Measurements from ENCODE around the gene DNM2. TPM values are rescaled to one million over a fixed set of nuclear protein-coding genes. Genes with fewer than 3 reads are reported as not detected.
A peak's percentile ranks its signal among the peaks of the same experiment; 100 is the strongest.
"Not testable (repeated sequence)": the region's sequence is repeated elsewhere in the genome, so short reads cannot be mapped to it uniquely, and the experiment has no call there.

Gene DNM2
- polyA plus RNA-seq, 1 donor, result 131 TPM

DNA sequence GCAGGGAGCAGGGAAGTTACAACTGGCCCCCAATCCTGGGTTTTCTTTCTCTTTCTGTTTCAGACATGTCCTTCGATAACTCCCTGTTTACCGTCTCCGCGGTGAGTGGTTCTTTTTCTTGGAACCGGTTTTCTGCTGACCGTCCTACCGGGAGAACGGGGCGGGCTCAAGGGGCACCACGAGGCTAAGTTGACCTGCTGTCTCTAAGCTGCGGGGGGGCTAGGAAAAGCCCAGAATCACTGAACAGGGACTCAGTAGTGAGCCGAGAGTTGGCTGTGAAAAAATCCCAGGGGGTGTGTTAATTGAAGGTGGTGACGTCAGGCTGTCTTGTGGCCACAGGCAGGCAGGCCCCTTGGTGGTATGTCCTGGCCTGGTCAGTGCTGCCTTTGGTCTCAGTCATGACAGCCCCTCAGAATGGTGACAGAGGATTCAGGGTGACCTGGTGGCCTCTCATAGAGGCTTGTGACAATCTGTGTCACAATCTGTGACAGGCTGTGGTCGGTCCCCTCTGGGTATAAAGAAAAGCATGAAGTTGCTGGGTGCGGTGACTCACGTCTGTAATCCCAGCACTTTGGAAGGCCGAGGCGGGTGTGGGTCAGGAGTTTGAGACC is 145.3 kb downstream of the DNM2 start:
- H3K27me3 ChIP-seq (ENCODE audit: control insufficient read depth, insufficient read depth, low read length), result no peaks in the 10 kb centered on the region
- no CpG with 5 or more reads among the region's 18 CpGs for WGBS (ENCODE audit: insufficient coverage, low lambda C conversion rate)
- peak overlapping the region; percentile 76 for H3K27ac ChIP-seq (ENCODE audit: low read length)
- H3K4me1 ChIP-seq (ENCODE audit: control insufficient read depth, insufficient read depth, low read length), result peaks cover 13% of the 10 kb centered on the region
- peak overlapping the region; percentile 17 for H3K4me3 ChIP-seq (ENCODE audit: low read length)
- no peaks in the 10 kb centered on the region for H3K9me3 ChIP-seq (ENCODE audit: control insufficient read depth, low read depth, low read length)
- peak; percentile 77 to 87 for DNase-seq
- H3K36me3 ChIP-seq (ENCODE audit: control insufficient read depth, insufficient read depth, low read length), result no peaks in the 10 kb centered on the region

DNA sequence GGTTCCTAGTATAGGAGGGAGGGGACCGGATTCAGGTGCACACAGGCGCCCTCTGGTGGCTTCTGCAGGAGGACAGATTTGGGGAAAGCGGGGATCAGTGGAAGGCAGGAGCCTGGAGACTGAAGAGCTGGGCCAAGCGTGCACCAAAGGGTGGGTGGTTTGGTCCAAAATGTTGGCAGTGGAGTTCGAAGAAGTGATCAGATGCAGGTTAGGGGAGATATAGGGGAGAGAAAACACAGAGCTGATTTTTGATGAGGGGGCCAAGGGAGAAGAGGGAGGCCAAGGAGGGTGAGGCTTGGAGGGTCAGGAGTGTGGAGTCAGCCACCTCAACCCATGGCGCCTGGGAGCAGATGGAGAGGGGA is 146.6 kb downstream of the DNM2 start:
- Histone ChIP-seq H3K4me1 (ENCODE audit: control insufficient read depth, insufficient read depth, low read length) (peaks cover 13% of the 10 kb centered on the region), H3K4me3 (ENCODE audit: low read length) (no peak overlapping the region), H3K27ac (ENCODE audit: low read length) (no peak overlapping the region), H3K27me3 (ENCODE audit: control insufficient read depth, insufficient read depth, low read length) (no peaks in the 10 kb centered on the region), H3K9me3 (ENCODE audit: control insufficient read depth, low read depth, low read length) (no peaks in the 10 kb centered on the region), H3K36me3 (ENCODE audit: control insufficient read depth, insufficient read depth, low read length) (no peaks in the 10 kb centered on the region)
- DNase-seq, result peak; percentile 66 to 71
- WGBS (ENCODE audit: insufficient coverage, low lambda C conversion rate), result 17% methylated on average over 1 of the region's 6 CpGs

DNA sequence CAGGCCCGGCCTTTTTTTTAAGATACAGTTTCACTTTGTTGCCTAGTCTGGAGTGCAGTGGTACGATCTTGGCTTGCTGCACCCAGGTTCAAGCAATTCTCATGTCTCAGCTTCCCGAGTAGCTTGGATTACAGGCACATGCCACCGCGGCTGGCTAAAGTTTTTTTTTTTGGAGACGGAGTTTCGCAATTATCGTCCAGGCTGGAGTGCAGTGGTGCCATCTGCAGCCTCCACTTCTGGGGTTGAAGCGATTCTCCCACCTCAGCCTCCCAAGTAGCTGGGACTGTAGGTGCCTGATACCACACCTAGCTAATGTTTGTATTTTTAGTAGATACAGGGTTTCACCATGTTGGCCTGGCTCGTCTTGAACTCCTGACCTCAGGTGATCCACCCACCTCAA is 148.6 kb downstream of the DNM2 start:
- Histone ChIP-seq H3K27ac (ENCODE audit: low read length) (no peak overlapping the region), H3K36me3 (ENCODE audit: control insufficient read depth, insufficient read depth, low read length) (no peaks in the 10 kb centered on the region), H3K4me3 (ENCODE audit: low read length) (no peak overlapping the region), H3K27me3 (ENCODE audit: control insufficient read depth, insufficient read depth, low read length) (no peaks in the 10 kb centered on the region), H3K9me3 (ENCODE audit: control insufficient read depth, low read depth, low read length) (no peaks in the 10 kb centered on the region), H3K4me1 (ENCODE audit: control insufficient read depth, insufficient read depth, low read length) (peaks cover 13% of the 10 kb centered on the region)
- no CpG with 5 or more reads among the region's 10 CpGs for WGBS (ENCODE audit: insufficient coverage, low lambda C conversion rate)
- no peak for DNase-seq

DNA sequence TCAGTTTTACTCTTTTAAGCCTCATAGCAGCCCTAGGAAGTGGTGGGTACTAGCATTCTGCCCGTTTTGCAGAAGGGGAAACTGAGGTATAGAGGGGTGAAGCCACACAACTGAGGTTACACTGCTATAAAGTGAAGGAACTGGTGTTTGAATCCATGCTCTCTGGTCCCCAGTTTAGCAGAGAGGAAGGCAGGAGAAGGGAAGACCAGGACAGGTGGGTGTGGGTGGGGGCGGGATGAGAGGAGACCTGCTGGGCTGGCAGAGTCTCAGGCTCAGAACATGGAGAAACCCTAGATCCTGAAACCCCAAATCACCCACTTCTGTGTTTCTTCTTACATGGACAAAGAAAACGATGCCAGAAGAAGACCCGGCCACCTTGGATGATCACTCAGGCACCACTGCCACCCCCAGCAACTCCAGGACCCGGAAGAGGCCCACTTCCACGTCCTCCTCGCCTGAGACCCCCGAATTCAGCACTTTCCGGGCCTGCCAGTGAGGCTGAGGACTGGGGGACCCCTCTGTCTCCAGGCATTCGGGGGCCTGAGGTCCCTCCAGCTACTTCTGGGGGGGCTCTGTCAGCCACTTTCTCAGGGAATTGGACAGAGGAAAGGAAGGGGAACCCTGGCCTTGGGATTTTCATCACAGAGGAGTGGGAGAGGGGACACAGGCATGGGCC is 151.1 kb downstream of the DNM2 start:
- no peaks in the 10 kb centered on the region for H3K27me3 ChIP-seq (ENCODE audit: control insufficient read depth, insufficient read depth, low read length)
- DNase-seq, result no peak
- WGBS (ENCODE audit: insufficient coverage, low lambda C conversion rate), result no CpG with 5 or more reads among the region's 10 CpGs
- H3K4me3 ChIP-seq (ENCODE audit: low read length), result no peak overlapping the region
- H3K9me3 ChIP-seq (ENCODE audit: control insufficient read depth, low read depth, low read length), result no peaks in the 10 kb centered on the region
- H3K36me3 ChIP-seq (ENCODE audit: control insufficient read depth, insufficient read depth, low read length), result no peaks in the 10 kb centered on the region
- no peak overlapping the region for H3K27ac ChIP-seq (ENCODE audit: low read length)
- peaks cover 7% of the 10 kb centered on the region for H3K4me1 ChIP-seq (ENCODE audit: control insufficient read depth, insufficient read depth, low read length)

DNA sequence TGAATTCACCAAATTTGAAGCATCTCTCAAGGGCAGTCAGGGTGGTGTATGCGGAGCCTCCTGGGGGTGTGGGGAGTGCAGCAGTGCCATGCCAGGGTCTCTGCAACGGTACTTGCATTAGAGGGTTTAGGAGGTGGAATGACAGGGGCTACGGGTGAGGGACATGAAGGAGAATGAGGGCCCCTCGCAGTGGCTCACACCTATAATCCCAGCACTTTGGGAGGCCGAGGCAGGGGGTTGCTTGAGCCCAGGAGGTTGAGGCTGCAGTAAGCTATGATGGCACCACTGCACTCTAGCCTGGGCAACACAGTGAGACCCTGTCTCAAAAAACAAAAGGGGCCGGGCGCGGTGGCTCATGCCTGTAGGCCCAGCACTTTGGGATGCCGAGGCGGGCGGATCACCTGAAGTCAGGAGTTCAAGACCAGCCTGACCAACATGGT is 152.0 kb downstream of the DNM2 start:
- not testable (repeated sequence) for H3K27ac ChIP-seq (ENCODE audit: low read length); H3K4me1 ChIP-seq (ENCODE audit: control insufficient read depth, insufficient read depth, low read length); DNase-seq; H3K27me3 ChIP-seq (ENCODE audit: control insufficient read depth, insufficient read depth, low read length); H3K36me3 ChIP-seq (ENCODE audit: control insufficient read depth, insufficient read depth, low read length); H3K4me3 ChIP-seq (ENCODE audit: low read length); H3K9me3 ChIP-seq (ENCODE audit: control insufficient read depth, low read depth, low read length)
- WGBS (ENCODE audit: insufficient coverage, low lambda C conversion rate), result no CpG with 5 or more reads among the region's 11 CpGs

DNA sequence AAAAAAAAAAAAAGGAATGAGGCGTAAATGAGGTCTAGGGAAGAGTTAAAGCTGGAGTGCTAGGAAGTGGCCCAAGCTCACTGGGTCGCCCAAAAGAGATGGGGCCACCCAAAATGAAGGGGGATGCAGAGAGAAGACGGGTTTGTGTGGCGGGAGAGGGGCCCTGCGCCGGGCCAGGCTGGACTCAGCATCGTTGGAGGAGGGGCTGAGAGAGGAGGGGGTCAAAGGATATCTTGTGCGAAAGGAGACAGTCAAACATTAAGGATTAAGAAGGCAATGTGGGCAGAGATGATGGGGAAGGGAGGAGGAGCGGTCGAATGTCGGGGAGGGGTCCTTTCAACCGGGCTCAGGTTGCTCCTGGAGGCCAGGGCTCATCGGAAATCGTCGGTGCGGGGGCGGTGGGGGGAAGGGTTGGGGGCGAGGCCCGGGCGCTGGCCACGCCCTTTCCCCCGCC is 152.6 kb downstream of the DNM2 start:
- 0% methylated on average over 2 of the region's 22 CpGs for WGBS (ENCODE audit: insufficient coverage, low lambda C conversion rate)
- no peaks in the 10 kb centered on the region for H3K27me3 ChIP-seq (ENCODE audit: control insufficient read depth, insufficient read depth, low read length)
- DNase-seq, result peak in 1 of 2 donors; percentile 46
- no peaks in the 10 kb centered on the region for H3K9me3 ChIP-seq (ENCODE audit: control insufficient read depth, low read depth, low read length)
- H3K36me3 ChIP-seq (ENCODE audit: control insufficient read depth, insufficient read depth, low read length), result no peaks in the 10 kb centered on the region
- H3K4me1 ChIP-seq (ENCODE audit: control insufficient read depth, insufficient read depth, low read length), result peaks cover 8% of the 10 kb centered on the region
- H3K27ac ChIP-seq (ENCODE audit: low read length), result peak overlapping the region; percentile 65
- H3K4me3 ChIP-seq (ENCODE audit: low read length), result peak overlapping the region; percentile 48

DNA sequence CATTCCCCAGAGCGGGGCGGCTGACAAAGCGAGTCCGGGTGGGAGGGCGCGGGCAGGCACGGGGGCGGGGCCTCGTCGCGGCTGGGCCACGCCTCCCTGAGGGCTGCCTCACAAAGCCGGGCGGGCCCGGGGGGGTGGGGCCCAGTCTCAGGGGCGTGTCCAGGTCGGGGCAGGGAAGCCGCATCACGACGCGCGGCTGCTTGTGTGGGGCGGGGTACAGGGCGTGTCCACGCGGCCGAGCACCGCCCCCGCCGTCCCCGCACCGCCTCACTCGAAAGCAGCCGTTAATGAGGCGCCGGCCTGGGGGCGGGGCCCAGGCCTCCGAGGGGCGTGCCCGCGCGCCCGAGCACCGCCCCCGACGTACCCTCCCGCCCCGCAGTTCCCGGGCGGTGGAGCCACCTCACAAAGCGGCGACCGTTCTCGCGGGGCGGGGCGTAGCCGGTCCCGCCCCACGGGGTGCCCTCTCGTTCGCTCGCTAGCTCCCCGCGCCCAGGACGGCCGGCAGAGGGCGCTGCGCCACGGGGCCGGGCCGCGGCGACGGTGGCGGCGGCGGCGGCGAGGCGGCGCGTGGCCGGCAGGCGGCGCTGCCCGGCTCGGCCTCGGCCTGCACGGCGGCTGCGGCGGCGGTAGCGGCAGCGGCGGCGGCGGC is 153.2 kb downstream of the DNM2 start, which contains the start of gene CARM1:
TSS of gene CARM1 (plus strand) at position 599 of the 649 bp plus-strand sequence. CDS start 150 bp downstream, outside the sequence.
- Histone ChIP-seq H3K36me3 (ENCODE audit: control insufficient read depth, insufficient read depth, low read length) (no peaks in the 10 kb centered on the region), H3K27me3 (ENCODE audit: control insufficient read depth, insufficient read depth, low read length) (no peaks in the 10 kb centered on the region), H3K9me3 (ENCODE audit: control insufficient read depth, low read depth, low read length) (no peaks in the 10 kb centered on the region), H3K27ac (ENCODE audit: low read length) (peak within 1 kb of the TSS; percentile 80), H3K4me3 (ENCODE audit: low read length) (peak within 1 kb of the TSS; percentile 95), H3K4me1 (ENCODE audit: control insufficient read depth, insufficient read depth, low read length) (peaks cover 8% of the 10 kb centered on the region)
- WGBS (ENCODE audit: insufficient coverage, low lambda C conversion rate), result no CpG with 5 or more reads among the region's 99 CpGs
- DNase-seq, result peak; percentile 99

DNA sequence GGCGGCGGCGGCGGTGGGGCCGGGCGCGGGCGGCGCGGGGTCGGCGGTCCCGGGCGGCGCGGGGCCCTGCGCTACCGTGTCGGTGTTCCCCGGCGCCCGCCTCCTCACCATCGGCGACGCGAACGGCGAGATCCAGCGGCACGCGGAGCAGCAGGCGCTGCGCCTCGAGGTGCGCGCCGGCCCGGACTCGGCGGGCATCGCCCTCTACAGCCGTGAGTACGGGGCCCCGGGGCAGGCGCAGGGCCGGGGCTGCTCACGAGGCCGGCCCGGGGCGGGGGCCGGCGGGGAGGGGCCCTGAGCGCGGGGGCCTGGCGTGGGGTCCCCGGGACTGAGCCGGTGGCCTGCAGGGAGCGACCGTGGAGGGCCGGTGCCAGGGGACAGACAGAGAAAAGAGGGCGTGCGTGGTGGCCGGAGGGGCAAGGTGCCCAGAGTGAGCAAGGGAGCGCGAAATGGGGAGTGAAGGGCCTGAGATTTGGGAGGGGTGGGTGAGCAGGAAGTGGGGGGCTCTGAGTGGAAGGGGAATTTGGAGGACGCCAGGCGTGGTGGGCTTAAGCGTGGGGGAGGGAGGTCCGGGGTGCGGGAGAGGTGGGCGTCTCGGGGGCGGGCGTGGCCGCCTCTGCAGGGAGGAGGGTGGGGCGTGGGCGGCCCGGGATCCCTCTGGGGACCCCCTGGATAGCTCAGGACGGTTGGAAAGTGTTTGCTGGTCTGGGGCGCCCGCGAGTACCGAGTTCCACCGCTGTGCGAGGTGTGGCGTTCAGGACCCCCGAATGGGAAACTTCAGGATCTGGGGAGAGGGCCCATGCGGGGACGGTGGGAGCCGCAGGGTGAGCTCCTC is 154.0 kb downstream of the DNM2 start:
- H3K4me3 ChIP-seq (ENCODE audit: low read length), result peak overlapping the region; percentile 95
- WGBS (ENCODE audit: insufficient coverage, low lambda C conversion rate), result no CpG with 5 or more reads among the region's 90 CpGs
- DNase-seq, result peak in 1 of 2 donors; percentile 64
- H3K36me3 ChIP-seq (ENCODE audit: control insufficient read depth, insufficient read depth, low read length), result peaks cover 4% of the 10 kb centered on the region
- H3K4me1 ChIP-seq (ENCODE audit: control insufficient read depth, insufficient read depth, low read length), result peaks cover 8% of the 10 kb centered on the region
- no peaks in the 10 kb centered on the region for H3K9me3 ChIP-seq (ENCODE audit: control insufficient read depth, low read depth, low read length)
- peak overlapping the region; percentile 80 for H3K27ac ChIP-seq (ENCODE audit: low read length)
- H3K27me3 ChIP-seq (ENCODE audit: control insufficient read depth, insufficient read depth, low read length), result no peaks in the 10 kb centered on the region

DNA sequence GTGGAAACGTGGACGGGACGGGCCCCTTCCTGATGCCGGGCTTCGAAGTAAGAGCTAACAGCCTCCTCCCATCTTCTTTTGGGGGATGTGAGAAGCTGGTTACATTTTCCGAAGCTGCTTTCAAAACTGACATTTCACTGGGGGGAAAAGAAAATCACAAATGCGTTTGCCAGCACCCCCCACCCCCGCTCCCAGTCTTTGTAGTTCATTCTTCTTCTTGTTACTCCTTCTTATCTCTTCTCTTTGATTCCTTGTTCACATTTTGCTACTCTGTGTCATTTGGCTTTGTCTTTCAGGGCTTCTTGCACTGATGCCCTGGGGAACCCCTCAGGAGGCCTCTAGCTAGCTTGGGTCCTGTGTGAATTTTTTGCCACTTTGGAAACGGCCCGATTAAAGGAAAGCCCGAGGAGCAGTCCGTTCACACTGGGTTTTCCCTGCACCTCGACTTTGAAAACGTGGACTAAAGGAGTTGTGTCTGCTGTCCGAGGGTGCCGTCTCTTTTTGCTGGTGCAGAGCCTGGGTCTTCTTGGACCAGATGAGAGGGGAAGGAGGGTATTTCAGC is 154.7 kb downstream of the DNM2 start:
- Histone ChIP-seq H3K36me3 (ENCODE audit: control insufficient read depth, insufficient read depth, low read length) (peaks cover 4% of the 10 kb centered on the region), H3K4me3 (ENCODE audit: low read length) (peak overlapping the region; percentile 95), H3K4me1 (ENCODE audit: control insufficient read depth, insufficient read depth, low read length) (peaks cover 8% of the 10 kb centered on the region), H3K9me3 (ENCODE audit: control insufficient read depth, low read depth, low read length) (no peaks in the 10 kb centered on the region), H3K27me3 (ENCODE audit: control insufficient read depth, insufficient read depth, low read length) (no peaks in the 10 kb centered on the region), H3K27ac (ENCODE audit: low read length) (peak overlapping the region; percentile 80)
- DNase-seq, result peak in 1 of 2 donors; percentile 47
- no CpG with 5 or more reads among the region's 16 CpGs for WGBS (ENCODE audit: insufficient coverage, low lambda C conversion rate)

DNA sequence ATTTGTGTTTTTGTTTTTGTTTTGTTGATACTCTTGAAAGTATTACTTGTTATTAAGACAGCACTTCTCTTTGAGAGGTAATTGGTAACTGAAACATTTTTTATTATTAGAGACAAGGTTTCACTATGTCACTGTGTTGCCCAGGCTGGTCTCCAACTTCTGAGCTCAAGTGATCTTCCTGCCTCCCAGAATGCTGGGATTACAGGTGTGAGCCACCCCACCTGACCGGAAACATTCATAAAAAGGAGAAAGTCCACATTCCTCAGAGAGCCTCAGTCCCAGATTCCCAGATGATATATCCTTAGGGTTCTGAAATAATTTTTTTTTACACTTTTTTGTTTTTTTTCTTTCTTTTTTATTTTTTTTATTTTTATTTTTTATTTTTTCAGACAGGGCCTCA is 156.1 kb downstream of the DNM2 start:
- 29% methylated on average over 1 of the region's 1 CpG for WGBS (ENCODE audit: insufficient coverage, low lambda C conversion rate)
- Histone ChIP-seq H3K9me3 (ENCODE audit: control insufficient read depth, low read depth, low read length) (no peaks in the 10 kb centered on the region), H3K36me3 (ENCODE audit: control insufficient read depth, insufficient read depth, low read length) (peaks cover 4% of the 10 kb centered on the region), H3K27ac (ENCODE audit: low read length) (peak overlapping the region; percentile 58), H3K27me3 (ENCODE audit: control insufficient read depth, insufficient read depth, low read length) (no peaks in the 10 kb centered on the region), H3K4me1 (ENCODE audit: control insufficient read depth, insufficient read depth, low read length) (peaks cover 8% of the 10 kb centered on the region), H3K4me3 (ENCODE audit: low read length) (no peak overlapping the region)
- peak; percentile 60 to 73 for DNase-seq

All from large intestine (tissue), 3 donors.